Spleen (tissue), 11 donors: Measurements from ENCODE around the gene EIF2B5. TPM values are rescaled to one million over a fixed set of nuclear protein-coding genes. Genes with fewer than 3 reads are reported as not detected.
"Not testable (repeated sequence)": the region's sequence is repeated elsewhere in the genome, so short reads cannot be mapped to it uniquely, and the experiment has no call there.

Source experiments
- DNase-seq: peaks from one replicate; pipeline ENCODE4 v3.0.0-alpha.2; 2020
- H3K27ac ChIP-seq, 8 donors: fragments of 200-600 bp; sonication (generic) in 7 of 8; 1 replicate in 4 of 8; 2 replicates in 4 of 8; pipeline versions ENCODE4 v1.5.0 to v1.8.0; 2016 to 2021; ENCODE audit warnings: inconsistent platforms in 4 of 8, mild to moderate bottlenecking in 4 of 8, moderate library complexity in 1 of 8
- H3K27me3 ChIP-seq, 7 donors: fragments of 200-600 bp; sonication (generic) in 6 of 7; replicated peaks in 1 of 7; 1 replicate in 4 of 7; 2 replicates in 3 of 7; pipeline versions ENCODE4 v1.5.0 to v1.8.0; 2016 to 2021; ENCODE audit warnings: inconsistent platforms in 3 of 7, mild to moderate bottlenecking in 1 of 7
- H3K36me3 ChIP-seq, 6 donors: fragments of 200-600 bp; sonication (generic) in 5 of 6; 1 replicate in 4 of 6; 2 replicates in 2 of 6; pipeline versions ENCODE4 v1.5.0 to v1.8.0; 2016 to 2021; ENCODE audit warnings: inconsistent platforms in 2 of 6
- H3K4me1 ChIP-seq, 6 donors: fragments of 200-600 bp; sonication (generic) in 5 of 6; 1 replicate in 3 of 6; 2 replicates in 3 of 6; pipeline versions ENCODE4 v1.5.0 to v1.8.0; 2016 to 2021; ENCODE audit warnings: inconsistent platforms in 3 of 6
- H3K4me3 ChIP-seq, 8 donors: fragments of 200-600 bp; sonication (generic) in 7 of 8; 1 replicate in 4 of 8; 2 replicates in 4 of 8; pipeline versions ENCODE4 v1.5.0 to v1.8.0; 2016 to 2021; ENCODE audit warnings: inconsistent platforms in 4 of 8, mild to moderate bottlenecking in 4 of 8, moderate library complexity in 2 of 8
- H3K9me3 ChIP-seq, 8 donors: fragments of 200-600 bp; sonication (generic) in 7 of 8; 1 replicate in 4 of 8; 2 replicates in 4 of 8; pipeline versions ENCODE4 v1.5.0 to v1.8.0; 2016 to 2021; ENCODE audit warnings: inconsistent platforms in 4 of 8
- POLR2A ChIP-seq, 3 donors: fragments of 450-650 bp; IDR thresholded peaks; one replicate each; pipeline ENCODE4 v1.5.1; 2017; ENCODE audit warnings: antibody characterized with exemption in 3 of 3, mild to moderate bottlenecking in 1 of 3
- POLR2AphosphoS5 ChIP-seq, 3 donors: sonication (generic); formaldehyde crosslinking; IDR thresholded peaks; one replicate each; pipeline ENCODE4 v1.5.1; 2017; ENCODE audit warnings: antibody characterized with exemption in 3 of 3
- WGBS, 5 donors: extraction: QIAGEN DNeasy Blood & Tissue Kit in 3 of 5; methylation state at CpG; one replicate each; pipeline versions ENCODE4 v1.1.5 to v1.1.7; 2013 to 2018; 5-methylcytosine and 5-hydroxymethylcytosine counted together
- intact Hi-C: fragments of 100-400 bp; cut with DNase I; formaldehyde crosslinking; loops from one replicate; pipeline ENCODE4 v1.15.0; 2023; ENCODE audit warnings: low total_unique reads
- polyA plus RNA-seq, 3 donors: library from polyadenylated mRNA; stranded (reverse); fragments of 200-250 nt; gene quantifications; one replicate each; pipeline ENCODE4 v1.2.1, GENCODE V29; 2013
- total RNA-seq, 7 donors: library from RNA; depleted of rRNA in 3 of 7; stranded (reverse); fragments of >200 nt in 3 of 7; fragmentation: NEBNext Ultra II Directional in 4 of 7; extraction: Animal tissue kit (Norgen Biotek cat#: 25700) in 4 of 7; gene quantifications; one replicate each; pipeline versions ENCODE4 v1.1.0 to v1.2.1, GENCODE V29; 2016 to 2021
- TF ChIP-seq, protein P1 (sequence below), 11 experiments: fragments of 200-600 bp in 7 of 11; fragments of 450-650 bp in 4 of 11; sonication (generic) in 4 of 11; IDR thresholded peaks in 8 of 11; conservative IDR thresholded peaks in 3 of 11; 1 replicate in 7 of 11; 2 replicates in 4 of 11; pipeline versions ENCODE4 v1.4.0 to v1.8.0; 2016 to 2021; ENCODE audit warnings: antibody characterized with exemption in 11 of 11, inconsistent platforms in 4 of 11, mild to moderate bottlenecking in 1 of 11
- donor health status: healthy with polysubstance abuse.
- donor health status: DM: no; HTN: no; CAD: no; lungs with moderate emphysema.
- donor health status: DM: no; HTN: no; CAD: no.
- donor health status: Bipolar disorder and iron deficiency.
- donor health status: healthy.
- donor health status: DM: no; HTN: no; CAD: no.
- donor health status: DM: yes; HTN: yes; CAD: no.

Gene EIF2B5
- total and polyA plus RNA-seq, 10 donors: 40.4 to 55.7 (median 47.1) TPM

DNA sequence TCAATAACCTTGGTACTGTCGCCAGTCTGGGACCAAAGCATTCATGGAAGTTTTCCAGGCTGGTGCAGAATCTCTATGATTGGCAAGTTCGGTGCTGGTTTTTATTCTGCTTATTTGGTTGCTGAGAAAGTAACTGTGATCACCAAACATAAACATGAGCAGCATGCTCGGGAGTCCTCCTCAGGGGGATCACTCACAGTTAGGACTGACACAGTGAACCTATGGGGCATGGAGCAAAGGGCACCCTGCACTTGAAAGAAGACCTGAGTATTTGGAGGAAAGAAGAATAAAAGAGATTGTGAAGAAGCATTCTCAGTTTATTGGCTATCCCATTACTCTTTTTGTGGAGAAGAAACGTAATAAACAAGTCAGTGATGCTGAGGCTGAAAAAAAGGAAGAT lies 19.1 kb upstream of the EIF2B5 start:
- no peak for DNase-seq
- H3K4me3 ChIP-seq: no peak overlapping the region
- no peaks in the 10 kb centered on the region for H3K36me3 ChIP-seq
- WGBS, 5 donors: 80 to 87% (median 83%) methylated on average over 4 of the region's 4 CpGs
- H3K4me1 ChIP-seq: no peaks in the 10 kb centered on the region
- peaks cover 0 to 5% (median 0%) of the 10 kb centered on the region in 7 donors for H3K27me3 ChIP-seq
- intact Hi-C loops: no loop called here
- H3K9me3 ChIP-seq: no peaks in the 10 kb centered on the region
- no peak overlapping the region for H3K27ac ChIP-seq
- TF ChIP-seq POLR2AphosphoS5 (IDR thresholded peaks at IDR 0.05) (no peak), POLR2A (IDR thresholded peaks at IDR 0.05) (no peak)
- TF ChIP-seq, protein P1, sequence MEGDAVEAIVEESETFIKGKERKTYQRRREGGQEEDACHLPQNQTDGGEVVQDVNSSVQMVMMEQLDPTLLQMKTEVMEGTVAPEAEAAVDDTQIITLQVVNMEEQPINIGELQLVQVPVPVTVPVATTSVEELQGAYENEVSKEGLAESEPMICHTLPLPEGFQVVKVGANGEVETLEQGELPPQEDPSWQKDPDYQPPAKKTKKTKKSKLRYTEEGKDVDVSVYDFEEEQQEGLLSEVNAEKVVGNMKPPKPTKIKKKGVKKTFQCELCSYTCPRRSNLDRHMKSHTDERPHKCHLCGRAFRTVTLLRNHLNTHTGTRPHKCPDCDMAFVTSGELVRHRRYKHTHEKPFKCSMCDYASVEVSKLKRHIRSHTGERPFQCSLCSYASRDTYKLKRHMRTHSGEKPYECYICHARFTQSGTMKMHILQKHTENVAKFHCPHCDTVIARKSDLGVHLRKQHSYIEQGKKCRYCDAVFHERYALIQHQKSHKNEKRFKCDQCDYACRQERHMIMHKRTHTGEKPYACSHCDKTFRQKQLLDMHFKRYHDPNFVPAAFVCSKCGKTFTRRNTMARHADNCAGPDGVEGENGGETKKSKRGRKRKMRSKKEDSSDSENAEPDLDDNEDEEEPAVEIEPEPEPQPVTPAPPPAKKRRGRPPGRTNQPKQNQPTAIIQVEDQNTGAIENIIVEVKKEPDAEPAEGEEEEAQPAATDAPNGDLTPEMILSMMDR (IDR thresholded peaks at IDR 0.05 in 8 of 11, conservative IDR thresholded peaks at IDR 0.05 in 3 of 11): no peak

DNA sequence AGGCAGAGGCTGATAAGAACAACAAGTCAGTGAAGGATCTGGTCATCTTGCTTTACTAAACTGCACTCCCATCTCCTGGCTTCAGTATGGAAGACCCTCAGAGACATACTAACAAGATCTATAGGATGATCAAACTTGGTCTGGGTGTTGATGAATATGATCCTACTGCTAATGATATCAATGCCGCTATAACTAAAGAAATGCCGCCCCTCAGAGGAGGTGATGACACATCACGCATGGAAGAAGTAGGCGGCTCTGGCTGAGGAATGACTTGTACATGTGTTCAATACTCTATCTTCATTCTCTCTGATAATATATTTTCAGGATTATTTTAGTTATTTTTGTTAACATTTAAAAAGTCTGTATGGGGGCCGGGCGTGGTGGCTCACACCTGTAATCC lies 17.5 kb upstream of the EIF2B5 start:
- intact Hi-C loops: no loop called here
- peaks cover 0 to 3% (median 0%) of the 10 kb centered on the region in 7 donors for H3K27me3 ChIP-seq
- no peak overlapping the region for H3K27ac ChIP-seq
- 90 to 95% (median 91%) methylated on average over 6 of the region's 6 CpGs for WGBS, 5 donors
- H3K4me3 ChIP-seq: no peak overlapping the region
- no peaks in the 10 kb centered on the region for H3K36me3 ChIP-seq
- TF ChIP-seq, protein P1 (IDR thresholded peaks at IDR 0.05 in 8 of 11, conservative IDR thresholded peaks at IDR 0.05 in 3 of 11): no peak
- TF ChIP-seq POLR2AphosphoS5 (IDR thresholded peaks at IDR 0.05): no peak
- TF ChIP-seq POLR2A (IDR thresholded peaks at IDR 0.05): no peak
- no peaks in the 10 kb centered on the region for H3K4me1 ChIP-seq
- DNase-seq: no peak
- H3K9me3 ChIP-seq: no peaks in the 10 kb centered on the region

DNA sequence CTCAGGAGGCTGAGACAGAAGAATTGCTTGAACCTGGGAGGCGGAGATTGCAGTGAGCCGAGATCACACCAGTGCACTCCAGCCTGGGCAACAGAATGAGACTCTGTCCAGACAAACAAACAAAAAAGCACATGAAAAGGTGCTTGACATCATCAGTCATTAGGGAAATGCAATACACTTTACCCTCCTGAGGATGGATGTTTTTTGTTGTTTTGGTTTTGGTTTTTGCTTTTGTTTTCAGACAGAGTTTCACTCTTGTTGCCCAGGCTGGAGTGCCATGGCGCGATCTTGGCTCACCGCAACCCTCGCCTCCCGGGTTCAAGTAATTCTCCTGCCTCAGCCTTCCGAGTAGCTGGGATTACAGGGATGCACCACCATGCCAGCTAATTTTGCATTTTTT lies 14.1 kb upstream of the EIF2B5 start:
- H3K27ac ChIP-seq, H3K27me3 ChIP-seq, DNase-seq, H3K4me3 ChIP-seq, H3K36me3 ChIP-seq, H3K9me3 ChIP-seq, intact Hi-C loops, H3K4me1 ChIP-seq: not testable (repeated sequence)
- WGBS, 5 donors: 93 to 98% (median 95%) methylated on average over 8 of the region's 8 CpGs

DNA sequence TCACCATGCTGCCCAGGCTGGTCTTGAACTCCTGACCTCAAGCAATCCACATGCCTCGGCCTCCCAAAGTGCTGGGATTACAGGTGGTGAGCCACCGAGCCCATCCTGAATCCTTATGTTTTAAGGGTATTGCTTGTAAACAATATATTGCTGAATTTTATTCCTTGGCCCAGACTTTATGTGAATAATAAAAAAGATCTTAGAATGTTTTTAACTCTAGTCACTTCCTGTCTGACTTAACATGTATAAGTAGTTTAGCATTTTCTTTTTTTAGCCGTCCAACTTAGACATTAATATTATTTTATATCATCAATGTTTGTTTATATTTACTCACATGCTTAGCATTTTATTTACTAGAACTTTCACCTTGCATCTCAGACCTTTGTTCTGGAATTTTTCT lies 9.2 kb upstream of the EIF2B5 start:
- TF ChIP-seq, protein P1 (IDR thresholded peaks at IDR 0.05 in 8 of 11, conservative IDR thresholded peaks at IDR 0.05 in 3 of 11): no peak
- TF ChIP-seq POLR2AphosphoS5 (IDR thresholded peaks at IDR 0.05): no peak
- TF ChIP-seq POLR2A (IDR thresholded peaks at IDR 0.05): no peak
- H3K27me3 ChIP-seq: no peaks in the 10 kb centered on the region
- no peak for DNase-seq
- intact Hi-C loops: no loop called here
- no peak overlapping the region for H3K4me3 ChIP-seq
- H3K36me3 ChIP-seq: no peaks in the 10 kb centered on the region
- no peaks in the 10 kb centered on the region for H3K4me1 ChIP-seq
- no peak overlapping the region for H3K27ac ChIP-seq
- WGBS, 5 donors: 47 to 90% (median 76%) methylated on average over 3 of the region's 3 CpGs
- H3K9me3 ChIP-seq: no peaks in the 10 kb centered on the region

DNA sequence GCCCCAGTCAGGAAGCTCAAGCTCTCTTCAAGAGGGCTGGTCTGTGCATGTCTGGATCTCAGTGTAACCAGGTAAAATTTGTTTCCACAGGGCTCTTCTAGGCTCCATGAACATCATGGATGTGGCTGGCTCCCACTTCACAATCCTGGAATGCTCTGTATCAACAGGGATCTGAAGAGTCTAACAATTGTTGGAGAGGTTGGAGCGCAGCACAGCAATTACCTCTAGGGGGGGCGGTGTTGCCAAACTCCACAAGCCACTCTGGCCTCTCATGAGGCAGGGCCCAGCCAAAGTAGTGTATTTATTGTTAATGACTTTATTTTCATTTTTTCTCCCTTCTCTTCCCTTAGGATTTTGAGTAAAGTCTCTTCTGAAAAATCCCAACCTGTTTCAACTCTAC lies 6.1 kb upstream of the EIF2B5 start:
- WGBS, 5 donors: 44 to 69% (median 62%) methylated on average over 2 of the region's 2 CpGs
- intact Hi-C loops: no loop called here
- H3K36me3 ChIP-seq: no peaks in the 10 kb centered on the region
- TF ChIP-seq, protein P1 (IDR thresholded peaks at IDR 0.05 in 8 of 11, conservative IDR thresholded peaks at IDR 0.05 in 3 of 11): peak in 1 of 11 experiments; percentile 14
- TF ChIP-seq POLR2A (IDR thresholded peaks at IDR 0.05): no peak
- H3K9me3 ChIP-seq: no peaks in the 10 kb centered on the region
- no peaks in the 10 kb centered on the region for H3K27me3 ChIP-seq
- peaks cover 0 to 10% (median 5%) of the 10 kb centered on the region in 6 donors for H3K4me1 ChIP-seq
- no peak for DNase-seq
- H3K27ac ChIP-seq: no peak overlapping the region
- no peak overlapping the region for H3K4me3 ChIP-seq
